GM18870 (cell line): Measurements from ENCODE around the gene TTC6.

Experiments used
- ATAC-seq: cut with Tn5 transposase; IDR thresholded peaks from one replicate; pipeline ENCODE4 v1.9.1; 2021; ENCODE audit warnings: moderate library complexity; ENCODE audit not compliant: unreplicated experiment

The TTC6 gene

DNA sequence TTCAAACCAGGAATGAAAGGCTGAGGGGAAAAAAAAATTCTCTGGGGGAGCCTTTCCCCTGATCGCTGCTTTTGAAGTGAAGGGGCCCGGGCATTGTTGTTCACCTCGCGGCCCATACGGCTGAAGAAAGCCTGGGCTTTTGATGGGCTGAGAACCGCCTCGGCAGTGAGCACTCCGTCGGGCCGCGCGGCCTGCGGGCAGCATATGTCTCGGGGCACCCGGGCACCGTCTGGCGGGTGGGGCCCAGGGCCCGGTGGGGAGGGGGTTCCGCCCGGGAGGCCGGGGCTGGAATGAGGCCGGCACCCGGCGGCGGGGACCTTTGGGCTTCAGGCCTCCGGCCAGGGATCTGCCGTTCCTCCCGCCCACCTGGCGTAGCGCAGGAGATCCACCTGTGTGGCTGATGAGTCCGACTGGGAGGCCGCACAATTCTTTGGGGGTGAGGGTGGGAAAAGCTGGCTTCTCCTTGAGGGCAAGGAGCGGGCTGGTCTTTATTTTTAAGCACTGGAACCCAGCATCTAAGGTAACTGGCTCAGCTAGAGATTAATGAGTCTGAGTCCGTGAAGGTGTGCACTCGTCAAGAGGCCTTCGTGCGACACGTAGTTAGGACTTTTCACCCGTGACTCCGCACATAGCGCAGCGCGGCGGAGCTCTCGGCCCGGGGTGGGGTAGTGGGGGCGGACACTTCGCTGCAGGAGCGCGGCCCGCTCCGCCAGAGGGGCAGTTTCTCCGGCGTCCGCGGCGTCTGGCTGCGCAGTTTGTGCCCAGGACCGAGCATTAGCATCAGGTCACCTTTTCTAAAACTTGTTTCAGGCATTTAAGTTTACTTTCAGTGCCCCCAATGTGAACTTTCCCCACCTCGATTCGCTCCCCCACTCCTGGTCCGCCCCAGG is 11.0 kb upstream of the TTC6 start:
- no peak for ATAC-seq

- no peak for ATAC-seq
These were observed 10.3 kb upstream of the TTC6 start for GRCh38 chr14:37585101-37585511.

DNA sequence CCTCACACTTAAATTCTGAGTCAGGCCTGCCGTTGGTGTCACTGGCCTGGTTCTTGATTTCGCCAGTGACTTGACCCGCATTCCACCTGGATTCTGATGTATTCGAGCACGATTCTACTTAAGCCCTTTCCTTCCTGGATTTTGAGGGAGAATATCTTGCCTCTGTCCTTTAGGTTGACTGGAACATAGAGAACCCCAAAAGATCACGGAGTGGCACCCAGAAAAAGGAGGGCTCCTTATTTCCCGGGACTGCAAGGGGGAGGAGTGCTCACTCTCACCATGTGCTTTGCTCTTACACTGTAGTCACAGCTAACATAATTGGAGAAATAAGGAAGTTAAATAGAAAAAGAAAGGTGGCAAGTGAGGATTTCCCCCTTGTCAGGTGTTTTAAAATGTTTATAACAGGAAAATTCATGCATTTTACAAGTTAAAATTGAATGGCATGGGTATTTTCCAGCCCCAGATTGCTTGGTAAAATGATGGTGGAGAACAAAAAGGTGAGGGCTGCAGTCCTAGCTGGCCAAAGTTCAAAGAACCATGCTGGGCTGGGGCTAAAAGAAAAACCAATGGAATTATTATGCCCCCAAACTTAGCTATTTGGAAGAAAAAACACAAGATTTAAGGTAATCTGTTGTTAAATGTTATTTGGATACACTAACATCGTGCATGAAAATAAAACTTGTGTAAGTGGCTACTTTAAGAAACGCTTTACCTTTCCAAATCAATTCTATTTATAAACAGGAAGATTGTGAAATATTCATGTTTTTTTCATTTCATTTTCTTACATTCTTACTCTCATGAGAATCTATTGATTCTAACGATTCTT is 9.2 kb upstream of the TTC6 start:
- no peak for ATAC-seq

DNA sequence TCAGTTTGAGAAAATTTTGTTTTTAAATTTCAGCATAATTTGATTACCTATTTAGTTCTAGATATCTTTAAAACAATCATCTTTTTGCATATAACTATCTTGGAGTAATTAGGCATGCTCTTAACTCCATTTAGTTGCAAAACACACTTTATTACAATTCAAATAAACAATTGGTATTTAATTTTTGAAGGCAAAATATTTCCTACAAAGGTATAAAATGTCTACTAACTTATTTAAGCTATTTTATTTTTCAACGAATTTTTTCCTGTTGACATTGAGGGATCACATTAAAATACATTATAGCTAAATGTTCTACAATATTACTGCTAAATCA is 8.7 kb upstream of the TTC6 start:
- no peak for ATAC-seq

GRCh38 chr14:37587131-37587803 is 8.2 kb upstream of the TTC6 start:
- no peak for ATAC-seq

DNA sequence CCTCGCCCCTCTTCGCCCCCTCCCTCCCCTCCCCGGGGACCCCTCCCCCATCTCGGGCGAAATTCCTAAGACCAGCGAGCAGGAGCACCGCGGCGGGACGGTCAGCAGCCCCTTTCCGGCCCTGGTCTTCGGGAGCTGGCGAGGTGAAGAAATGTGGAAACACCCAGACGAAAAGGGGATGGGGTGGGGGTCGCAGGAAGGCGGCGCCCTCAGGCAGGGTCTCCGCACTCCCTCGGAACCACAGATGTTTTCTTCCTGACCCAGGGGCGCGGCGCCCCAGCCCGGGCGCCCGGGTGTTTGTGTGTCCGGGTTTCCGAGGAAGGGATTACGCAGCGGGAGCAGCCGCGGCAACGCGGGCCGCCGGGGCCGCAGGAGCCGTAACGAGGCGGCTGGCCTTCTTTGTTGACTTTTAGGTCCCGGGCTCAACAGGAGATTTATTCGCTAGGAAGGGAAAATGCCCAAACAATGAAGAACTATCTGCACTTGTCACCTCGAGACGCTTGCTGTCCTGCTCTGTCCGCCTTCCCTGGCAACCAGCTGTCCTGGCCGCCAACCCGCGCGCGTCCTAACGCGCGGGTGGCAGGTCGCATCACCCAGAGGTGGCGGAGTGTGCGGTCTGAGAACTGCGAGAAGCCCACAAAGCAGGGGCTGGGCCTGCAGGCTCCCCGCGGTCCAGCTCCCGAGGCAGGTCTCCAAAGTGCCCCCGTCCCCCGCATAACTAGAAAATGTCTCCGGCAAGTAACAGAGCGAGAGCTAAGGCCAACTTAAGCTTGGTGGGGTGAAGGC is 7.4 kb upstream of the TTC6 start:
- ATAC-seq, result no peak

GRCh38 chr14:37588667-37588955 is 6.8 kb upstream of the TTC6 start:
- no peak for ATAC-seq

GRCh38 chr14:37588956-37589714 is 6.3 kb upstream of the TTC6 start:
- ATAC-seq, result no peak

DNA sequence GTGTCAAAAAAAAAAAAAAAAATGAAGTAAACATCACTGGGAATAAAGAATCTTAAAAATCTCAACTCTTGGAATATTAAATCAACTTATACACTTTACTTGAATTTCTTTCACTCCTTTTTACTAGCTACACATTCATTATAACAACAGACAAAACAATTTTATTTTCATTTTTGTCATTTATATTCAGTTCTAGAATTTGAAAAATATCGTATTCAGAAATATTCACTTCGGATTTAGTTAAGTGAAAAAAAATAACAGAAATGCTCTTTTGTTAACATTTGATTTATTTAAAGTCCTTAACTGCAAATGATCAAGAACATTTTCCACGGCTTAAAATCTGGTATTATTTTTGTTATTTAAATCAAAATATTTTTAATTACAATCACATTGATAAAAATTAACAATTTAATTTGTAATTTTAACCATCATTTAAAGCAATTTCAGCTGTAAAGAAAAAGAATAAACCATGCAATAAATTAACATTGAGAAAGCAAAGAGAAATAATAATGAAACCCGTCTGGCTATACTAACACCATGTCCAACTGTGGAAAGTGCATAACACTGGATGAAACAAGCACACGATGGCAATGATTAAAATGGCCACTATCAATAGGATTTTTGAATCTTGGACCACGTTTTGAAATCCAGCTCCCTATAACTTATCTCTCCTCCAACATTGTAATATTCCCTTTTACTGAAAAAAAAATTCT is 5.6 kb upstream of the TTC6 start:
- no peak for ATAC-seq

DNA sequence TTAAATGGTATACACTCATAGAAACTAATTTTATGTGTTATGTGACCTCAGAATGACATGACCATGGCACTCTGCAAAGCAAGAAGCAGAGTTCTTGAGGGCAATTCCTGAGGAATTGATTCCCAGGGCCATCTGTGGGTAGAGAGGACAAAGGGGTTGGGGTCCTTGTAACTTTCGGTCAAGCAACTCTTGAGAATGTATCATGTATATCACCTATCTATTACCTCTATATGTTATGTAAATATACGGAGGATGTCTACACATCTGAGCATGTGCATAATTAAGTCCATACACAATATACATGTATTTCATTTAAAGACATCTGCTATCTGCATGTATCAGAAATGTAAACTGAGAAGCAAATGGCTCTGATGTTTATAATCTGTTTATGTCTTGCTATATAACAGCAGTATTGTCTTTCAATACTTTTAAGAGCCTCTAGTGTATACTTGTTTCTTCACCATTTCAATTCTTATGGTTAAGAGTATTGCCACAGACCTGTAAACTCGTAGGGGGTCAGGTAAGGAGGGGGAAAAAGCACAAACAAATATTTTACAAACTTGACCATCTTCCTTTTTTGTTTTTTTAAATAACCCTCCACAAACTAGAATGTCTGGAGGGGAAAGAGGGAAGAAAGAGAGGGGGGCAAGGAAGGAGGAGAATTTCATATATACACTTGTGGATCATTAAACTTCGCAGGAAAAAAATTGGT is 4.8 kb upstream of the TTC6 start:
- no peak for ATAC-seq

- ATAC-seq, result no peak
These were observed 4.0 kb upstream of the TTC6 start for GRCh38 chr14:37591311-37591940.

- no peak for ATAC-seq
These were observed 3.4 kb upstream of the TTC6 start for GRCh38 chr14:37591941-37592481.

- no peak for ATAC-seq
These were observed 2.7 kb upstream of the TTC6 start for GRCh38 chr14:37592482-37593408.

DNA sequence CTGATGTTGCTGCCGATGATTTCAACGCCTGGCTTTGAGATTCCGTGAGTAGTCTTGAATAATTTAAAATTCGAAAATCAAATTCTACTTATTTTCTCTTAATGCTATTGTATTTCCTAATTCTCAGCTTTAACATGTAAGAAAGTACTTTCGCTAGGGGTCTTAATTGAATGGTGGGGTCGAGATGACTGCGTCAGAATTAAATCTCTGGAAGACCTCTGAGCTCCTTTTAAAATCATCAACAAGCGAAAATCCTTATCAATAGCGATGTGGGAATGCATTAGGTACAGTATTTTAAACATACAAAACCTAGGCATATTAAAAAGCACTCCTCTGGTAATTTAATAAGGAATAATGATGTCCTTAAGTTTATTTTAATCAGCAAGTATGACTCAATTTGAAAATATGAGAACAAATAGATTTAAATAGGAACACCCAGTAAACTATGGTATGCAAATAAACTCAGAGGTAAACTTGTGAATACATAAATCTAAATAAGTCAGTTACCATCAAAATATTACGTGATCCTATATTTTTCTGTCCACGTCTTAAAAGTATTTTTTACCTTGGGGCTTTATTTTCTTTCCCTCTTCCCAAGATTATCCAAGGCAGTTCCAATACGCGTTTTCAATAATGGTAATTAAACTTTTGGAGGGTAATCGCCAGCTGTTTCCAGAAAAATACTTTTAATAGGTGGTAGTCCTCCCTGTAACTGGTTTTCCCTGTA is 1.8 kb upstream of the TTC6 start:
- no peak for ATAC-seq

DNA sequence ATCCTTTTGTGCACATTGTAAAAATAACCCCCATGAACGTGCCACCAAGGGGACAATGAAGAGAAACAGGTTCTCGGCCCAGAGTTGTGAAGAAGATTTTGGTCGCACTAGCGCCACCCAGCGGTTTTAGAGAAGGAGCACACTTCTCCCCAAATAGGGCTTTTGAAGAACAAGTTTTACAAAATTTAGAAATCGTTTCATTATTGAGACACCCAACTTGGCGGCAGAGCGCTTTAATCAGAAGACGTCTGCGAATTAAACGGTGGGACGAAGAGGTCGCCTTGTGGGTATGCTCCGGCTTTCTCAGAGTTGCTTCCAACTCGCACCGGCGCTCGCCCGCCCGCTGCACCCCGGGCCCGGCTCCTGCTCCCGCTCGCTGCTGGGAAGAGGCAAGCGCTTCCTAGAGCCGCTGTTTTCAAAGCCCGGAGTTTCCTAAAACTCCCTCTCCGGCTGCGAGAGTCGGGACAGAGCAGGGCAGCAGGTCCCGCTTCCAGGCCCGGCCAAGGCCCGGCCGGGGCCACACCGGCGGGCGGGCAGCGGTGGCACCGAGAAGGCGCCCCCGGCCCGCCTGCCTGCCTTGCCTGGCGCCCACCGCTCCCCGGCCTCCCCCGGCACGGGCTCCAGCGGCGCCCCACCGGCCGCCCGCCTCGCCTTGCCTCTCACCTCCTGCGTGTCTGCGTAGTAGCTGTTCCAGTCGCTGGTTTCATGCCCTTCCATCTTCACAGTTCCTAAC is 1.0 kb upstream of the TTC6 start:
- no peak for ATAC-seq
